Kidney capillary endothelial cell (primary cell): Measurements from ENCODE around the gene EIF3F.
"Not testable (repeated sequence)": the region's sequence is repeated elsewhere in the genome, so short reads cannot be mapped to it uniquely, and the experiment has no call there.

Source experiments
- DNase-seq: peaks from one replicate; pipeline ENCODE4 v3.0.0-alpha.2; 2018; ENCODE audit warnings: low spot score

EIF3F gene

DNA sequence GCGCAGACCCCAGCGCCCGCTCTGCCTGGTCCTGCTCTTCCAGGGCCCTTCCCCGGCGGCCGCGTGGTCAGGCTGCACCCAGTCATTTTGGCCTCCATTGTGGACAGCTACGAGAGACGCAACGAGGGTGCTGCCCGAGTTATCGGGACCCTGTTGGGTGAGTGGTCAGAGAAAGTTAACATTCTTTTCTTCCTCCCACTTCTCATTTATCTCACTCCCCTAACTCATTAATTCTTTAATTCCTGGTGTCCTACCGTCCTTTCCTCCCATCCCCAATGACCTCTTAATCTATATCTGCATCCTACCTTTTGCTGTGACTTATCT is 385 bp downstream of the EIF3F start:
- not testable (repeated sequence) for DNase-seq

DNA sequence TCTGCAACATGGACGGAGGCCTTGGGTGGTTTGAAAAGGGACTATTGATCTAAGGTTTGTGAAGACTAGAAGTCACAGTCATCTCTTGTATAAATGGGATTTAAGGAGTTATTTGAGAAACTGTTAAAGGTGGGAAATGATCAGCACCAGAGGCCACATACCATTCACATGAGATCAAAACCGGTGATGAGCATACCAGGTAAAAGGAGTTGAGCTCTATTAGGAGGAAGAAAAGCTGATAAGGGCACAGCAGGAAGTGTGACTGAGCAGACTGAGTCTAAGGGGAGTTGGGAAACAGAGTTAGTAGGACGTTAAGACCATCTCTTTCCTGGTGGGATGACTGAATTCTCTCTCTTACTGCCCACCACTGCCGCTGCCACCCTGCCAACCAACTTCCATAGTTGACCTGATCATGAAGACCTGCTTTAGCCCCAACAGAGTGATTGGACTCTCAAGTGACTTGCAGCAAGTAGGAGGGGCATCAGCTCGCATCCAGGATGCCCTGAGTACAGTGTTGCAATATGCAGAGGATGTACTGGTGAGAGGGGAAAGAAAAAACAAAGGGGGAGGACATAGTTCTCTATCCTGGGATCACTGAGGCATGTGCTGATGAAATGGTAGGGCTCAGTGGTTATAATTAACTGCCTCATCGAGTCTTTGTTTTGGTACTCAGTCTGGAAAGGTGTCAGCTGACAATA is 7.6 kb downstream of the EIF3F start:
- no peak for DNase-seq

DNA sequence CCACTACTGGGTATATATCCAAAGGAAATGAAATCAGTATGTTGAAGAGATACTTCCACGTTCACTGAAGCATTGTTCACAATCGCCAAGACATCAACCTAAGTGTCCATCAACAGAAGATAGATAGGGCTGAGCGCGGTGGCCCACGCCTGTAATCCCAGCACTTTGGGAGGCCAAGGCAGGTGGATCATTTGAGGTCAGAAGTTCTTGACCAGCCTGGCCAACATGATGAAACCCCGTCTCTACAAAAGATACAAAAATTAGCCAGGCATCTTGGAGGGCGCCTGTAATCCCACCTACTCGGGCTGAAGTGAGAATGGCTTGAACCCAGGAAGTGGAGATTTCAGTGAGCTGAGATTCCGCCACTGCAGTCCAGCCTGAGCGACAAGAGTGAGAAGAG is 12.7 kb downstream of the EIF3F start:
- no peak for DNase-seq

DNA sequence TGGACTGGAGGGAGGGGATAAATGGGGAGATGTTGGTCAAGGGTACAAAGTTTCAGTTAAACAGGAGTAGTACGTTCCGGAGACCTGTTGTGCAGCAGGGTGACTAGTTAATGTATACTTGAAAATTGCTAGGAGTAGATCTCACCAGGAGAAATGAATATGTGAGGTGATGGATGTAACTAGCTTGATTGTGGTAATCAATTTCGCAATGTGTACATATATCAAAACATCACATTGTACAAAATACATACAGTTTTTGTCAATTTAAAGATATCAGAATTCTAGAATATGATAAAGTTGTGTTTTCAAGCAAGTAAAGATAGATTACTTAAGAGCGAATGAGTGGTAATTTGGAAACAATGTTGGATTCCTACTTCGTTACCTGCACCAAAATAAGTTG is 13.3 kb downstream of the EIF3F start:
- DNase-seq = no peak

DNA sequence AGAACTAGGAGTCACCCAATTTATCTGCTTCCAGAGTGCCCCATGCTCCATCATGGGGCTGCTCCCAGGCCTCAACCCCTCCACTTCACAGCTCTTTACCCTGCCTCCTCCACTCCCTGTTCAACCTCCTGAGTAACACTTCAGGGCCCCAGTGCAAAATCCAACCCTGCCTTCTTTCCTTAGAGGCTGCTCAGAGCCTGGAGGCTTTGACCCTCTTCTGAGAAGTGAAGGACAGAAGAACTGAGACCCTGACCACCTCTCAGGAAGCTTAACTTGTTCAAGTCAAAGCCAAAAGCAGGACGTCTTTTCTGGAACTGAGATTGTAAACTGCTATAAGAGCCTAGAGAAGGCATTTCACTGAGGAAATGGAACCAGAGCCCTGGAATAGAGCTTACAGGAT is 15.5 kb downstream of the EIF3F start:
- DNase-seq = no peak

DNA sequence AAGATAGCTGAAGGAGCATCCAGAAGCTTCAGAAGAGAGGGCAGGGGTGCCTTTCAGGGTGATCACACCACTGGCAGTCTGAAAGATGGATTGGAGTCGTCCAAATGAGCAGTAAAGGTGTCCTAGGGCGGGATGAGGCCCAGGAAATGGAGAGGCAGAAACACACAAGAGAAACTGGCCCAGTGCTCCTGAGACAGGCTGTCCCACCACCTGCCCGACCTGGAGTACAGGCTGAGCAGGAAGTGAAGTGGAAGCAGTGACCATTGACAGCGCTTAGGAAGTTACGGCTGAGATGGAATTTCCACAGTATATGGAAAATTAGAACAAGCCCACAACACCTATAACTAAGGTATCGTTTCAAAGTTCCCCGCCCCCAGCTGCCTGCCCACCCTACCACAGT is 16.1 kb downstream of the EIF3F start:
- no peak for DNase-seq

DNA sequence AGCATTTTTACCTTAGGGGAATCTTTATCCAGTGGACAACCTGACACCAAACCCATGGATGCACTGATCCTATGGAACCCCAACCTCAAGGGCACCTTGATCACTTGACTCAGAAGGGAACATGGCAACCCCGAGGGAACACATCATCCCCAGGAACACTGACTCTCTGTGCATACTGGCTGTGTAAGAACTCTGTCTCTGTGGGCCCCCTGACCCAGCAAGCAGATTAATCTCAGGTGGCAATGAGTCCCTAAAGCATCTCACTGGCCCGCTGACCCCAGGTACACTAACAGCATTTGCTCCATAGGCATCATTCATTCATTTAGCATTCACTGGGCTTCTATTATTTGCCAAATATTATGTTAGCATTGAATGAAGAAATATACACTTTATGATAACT is 16.9 kb downstream of the EIF3F start:
- no peak for DNase-seq

DNA sequence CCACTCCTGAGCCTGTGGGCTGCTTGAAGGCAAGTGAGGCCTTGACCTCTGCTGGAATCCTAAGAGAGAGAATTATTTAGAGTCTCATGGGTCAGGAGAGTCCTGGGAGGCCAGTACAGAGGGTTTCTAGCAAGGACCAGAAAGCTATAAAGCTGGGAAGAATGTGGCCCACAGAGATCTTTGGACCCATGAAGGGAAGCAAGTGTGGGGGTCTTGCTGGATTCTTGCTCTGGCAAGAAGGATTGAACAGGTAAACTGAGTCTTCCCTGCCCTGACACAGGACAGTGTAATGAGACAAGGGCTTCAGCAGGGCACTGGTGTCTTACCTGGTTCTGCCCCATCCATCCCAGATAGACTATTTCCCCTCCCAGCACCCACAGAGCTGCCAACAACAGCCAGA is 18.4 kb downstream of the EIF3F start:
- DNase-seq = no peak

DNA sequence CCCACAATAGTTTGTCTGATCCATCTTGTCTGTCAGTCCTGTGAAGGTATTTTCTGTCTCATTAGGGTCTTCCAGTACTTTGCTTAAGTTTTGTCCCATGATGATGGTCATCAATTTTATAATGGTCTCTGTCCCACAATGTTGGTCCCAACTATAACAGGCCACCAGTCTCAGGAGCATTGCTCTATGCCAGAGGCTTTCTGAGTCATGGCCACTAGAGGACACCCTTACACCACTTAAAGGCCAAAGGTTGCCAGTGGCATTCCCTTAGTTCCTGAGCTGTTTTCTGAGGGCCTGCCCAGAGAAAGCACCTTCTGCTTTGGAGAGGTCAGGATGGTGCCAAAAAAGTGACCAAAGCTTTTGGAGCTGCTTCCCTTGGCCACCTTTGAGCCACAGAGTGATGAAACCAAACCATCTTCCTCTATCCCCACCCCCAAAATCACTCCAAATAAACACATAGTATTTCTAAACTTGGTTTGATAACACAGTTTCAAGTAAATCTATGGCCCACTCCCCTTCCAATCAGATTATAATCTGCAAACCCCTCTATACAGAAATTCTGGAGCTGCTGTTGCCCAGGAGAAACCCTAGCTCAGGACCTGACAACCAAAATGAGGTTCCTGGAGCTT is 19.3 kb downstream of the EIF3F start:
- DNase-seq = peak; percentile 63

DNA sequence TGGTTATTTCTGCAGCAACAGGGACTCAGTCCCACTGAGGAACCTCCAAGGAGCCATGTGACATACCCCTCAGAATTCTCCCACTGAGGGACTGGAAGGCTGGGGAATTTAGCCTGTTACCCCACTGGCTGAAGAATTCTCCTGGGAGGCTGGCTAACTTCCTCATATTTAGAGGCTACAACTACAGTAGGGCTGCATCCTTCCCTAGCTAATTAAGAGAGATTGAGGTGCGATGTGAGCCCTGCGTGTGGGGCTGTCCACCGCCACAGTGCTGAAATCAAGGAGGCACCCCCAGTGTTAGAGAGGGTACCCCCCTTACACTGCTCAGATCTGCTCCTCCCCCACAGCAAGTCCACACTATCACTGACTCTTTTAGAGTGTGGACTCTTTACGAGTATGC is 21.1 kb downstream of the EIF3F start:
- no peak for DNase-seq

DNA sequence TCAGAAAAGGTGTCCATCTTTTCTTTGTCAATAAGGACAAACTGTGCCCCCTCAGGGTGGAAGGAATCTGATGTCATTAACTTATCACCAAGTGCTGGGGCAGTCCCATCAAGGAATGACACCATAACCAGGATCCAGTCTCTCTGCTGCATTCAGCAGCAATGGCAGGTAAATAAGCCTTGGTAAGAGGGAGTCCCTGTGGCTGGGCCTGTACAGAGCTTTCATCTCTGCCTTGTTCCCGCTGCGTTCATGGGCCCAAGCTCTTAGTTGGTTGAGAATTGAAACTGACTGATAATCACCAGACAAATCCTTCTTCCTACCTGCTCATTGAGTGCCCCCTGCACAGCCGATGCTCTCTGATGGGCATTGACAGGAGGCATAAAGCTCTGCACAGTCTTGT is 22.7 kb downstream of the EIF3F start:
- no peak for DNase-seq

DNA sequence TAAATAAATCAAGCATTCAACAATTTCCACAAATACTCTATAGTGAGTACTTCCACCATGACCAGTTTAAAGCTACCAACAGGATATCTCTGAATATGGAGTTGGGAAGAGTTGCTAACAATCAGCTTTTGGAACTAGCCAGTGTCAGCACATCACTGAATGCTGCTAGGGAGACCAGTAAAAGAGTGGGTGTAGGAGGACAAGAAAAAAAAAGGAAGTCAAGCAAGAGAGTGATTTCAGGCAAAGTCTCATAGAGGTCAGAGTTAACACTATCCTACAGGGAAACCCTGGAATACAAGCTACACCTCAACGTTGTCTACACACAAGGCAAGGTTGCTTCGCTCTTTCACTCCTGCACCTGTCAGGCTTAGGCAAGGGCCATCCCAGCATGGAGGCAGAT is 24.2 kb downstream of the EIF3F start:
- no peak for DNase-seq

DNA sequence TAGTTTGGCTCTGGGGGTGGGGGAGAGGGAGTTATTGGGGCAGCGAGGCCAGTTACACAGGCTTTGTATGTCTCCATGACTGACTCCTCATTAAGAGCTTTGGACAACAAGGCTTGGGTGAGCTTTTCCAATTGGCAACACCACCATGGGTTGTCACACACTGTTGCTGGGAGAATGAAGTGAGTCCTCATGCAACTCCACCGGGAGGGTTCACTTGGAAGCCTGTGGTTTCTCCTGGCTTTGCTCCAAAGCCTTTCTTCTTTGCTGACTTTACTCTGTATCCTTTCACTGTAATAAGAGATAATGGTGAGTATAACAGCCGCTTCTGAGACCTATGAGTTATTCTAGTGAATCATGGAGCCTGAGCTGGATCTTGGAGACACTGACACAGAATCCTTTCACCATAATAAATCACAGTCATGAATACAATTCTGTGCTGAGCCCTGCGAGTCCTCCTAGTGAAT is 24.9 kb downstream of the EIF3F start:
- DNase-seq = no peak

DNA sequence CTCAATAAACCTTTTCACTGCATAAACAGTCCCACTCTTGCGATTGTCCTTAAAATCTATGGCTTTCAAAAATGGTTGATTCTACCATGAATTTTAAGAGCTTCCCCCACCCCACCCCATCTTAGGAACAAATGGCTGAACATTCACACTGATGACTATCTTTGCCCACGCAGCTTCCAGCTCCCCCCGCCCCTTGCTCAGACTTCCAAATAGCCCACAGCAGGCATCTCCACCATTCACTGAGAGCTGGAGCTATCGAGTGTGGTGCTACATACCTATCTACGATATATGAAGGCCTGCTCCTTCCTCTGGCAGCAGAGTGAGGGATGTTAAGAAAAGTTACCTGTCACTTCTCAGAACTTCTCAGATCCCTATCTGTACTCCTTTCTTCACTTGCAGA is 26.7 kb downstream of the EIF3F start:
- no peak for DNase-seq

DNA sequence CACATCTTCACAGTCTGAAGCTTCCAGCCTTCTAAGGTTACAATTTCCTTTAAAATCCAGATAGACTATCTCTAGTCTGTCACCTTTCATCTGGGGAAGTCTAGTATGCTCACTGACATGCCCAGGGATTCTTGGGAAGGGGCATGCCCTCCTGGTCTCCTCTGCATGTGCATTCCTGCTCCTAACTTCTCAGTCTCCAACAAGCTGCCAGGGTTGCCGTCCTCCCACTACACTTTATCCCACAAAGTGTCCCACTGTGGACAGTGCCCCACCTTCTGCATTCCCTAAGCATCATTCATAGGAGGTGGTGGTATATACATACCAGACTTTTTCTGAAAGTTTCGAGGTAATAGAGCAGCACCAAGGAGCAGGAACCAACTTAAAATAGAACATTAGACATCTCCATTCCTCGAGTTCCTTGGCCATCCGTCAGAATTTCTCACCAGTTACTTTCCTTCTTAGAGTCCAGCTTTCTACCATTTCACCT is 28.7 kb downstream of the EIF3F start:
- DNase-seq = no peak

DNA sequence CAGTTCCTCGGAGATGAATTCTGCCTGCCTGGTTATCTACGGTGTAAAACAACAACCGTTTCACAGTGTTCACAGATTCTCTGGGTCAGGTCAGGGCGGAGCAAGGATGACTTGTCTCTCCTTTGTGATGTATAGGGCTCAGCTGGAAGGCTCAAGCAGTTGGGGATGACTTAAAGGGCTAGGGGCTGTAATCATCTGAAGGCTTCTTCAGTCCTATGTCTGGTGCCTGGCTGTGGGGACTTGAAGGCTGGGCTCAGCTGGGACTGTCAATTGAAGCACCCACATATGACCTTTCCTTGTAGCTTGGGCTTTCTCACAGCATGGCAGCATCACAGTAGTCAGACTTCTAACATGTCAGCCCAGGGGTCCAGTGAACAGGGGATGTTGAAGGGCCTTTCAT is 29.3 kb downstream of the EIF3F start:
- DNase-seq = no peak

DNA sequence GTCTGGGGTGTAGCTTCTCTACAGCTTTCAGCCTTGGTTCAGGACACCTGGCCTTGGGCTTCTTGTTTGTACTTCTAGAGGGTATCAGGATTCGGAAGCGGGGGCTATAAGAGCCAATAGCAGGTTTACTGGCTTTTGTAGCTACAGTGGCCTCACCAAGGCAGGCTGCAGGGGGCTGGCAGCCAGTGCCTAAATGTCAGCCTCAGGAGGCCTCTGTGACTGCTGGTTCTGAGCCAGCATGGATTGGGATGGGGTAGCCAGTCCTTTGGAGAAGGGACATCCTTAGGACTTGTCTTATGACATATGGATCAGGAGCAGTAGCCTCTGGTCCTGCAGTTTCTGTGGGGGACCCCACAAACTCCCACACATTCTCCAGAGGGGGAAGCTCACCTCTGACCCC is 29.9 kb downstream of the EIF3F start:
- no peak for DNase-seq

DNA sequence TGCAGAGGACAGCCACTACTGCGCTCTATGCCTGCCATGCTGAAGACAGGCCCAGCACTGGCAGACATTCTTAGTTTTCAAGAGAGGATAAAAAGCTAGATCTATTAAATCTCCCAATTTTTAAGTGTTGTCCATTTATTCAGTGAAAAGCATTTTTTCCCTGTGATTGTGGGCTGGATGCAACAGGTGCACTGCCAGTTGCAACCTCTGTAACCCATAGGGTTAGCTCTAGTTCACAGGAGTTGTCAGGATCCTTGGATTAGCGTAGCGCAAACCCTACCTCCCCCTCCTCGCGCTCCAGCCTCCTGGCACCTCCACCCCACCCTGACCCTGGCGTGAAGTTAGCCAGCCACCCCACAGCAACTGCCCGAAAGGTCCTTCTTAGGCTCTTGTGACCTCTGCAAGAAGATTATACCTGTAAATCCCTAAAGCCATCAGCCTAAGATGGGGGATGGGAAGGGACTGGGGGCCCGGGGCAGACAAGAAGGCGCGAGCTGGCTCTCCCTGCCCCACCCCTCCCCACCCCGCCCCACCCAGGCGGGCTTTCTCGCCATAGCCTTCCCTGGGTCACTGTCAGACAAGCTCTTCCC is 30.9 kb downstream of the EIF3F start:
- no peak for DNase-seq

DNA sequence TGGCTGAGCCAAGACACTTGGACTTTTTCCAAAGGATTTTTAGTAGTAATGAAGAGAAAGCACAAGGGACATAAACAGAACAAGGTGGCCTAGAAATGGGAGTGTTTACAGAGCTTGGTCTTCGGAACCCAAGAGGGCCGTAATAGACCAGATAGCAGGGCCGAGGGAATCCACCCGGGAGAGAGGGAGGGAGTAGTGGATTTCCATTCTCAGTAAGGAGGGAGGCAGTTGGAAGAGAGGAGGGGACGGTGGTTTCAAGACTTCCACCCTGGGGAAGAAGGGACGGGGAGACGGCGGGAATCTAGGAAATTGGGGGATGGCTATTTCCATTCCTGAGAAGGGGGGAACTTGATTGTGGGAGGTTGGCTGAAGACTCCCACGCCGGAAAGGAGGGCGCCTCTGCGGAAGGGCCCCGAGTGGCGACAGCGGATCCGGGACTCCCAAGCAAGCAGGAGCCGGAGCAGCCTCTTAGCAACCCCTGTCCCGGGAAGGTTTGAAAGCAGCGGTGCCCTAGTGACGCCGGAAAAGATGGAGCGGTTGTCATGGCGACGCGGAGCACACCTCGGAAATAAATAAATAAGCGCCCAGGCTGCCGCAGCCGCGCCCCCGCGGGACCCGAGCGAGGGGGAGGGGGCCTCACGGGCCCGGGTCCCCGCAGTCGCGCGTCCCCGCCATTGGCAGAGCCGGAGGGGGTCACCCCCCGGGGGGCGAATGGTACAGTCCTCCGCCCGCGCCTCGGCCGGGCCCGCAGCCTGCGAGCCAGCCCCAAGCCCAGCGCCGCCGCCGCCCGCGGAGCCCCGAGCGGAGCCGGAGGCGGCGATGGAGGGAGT is 31.6 kb downstream of the EIF3F start:
- DNase-seq = peak; percentile 37

DNA sequence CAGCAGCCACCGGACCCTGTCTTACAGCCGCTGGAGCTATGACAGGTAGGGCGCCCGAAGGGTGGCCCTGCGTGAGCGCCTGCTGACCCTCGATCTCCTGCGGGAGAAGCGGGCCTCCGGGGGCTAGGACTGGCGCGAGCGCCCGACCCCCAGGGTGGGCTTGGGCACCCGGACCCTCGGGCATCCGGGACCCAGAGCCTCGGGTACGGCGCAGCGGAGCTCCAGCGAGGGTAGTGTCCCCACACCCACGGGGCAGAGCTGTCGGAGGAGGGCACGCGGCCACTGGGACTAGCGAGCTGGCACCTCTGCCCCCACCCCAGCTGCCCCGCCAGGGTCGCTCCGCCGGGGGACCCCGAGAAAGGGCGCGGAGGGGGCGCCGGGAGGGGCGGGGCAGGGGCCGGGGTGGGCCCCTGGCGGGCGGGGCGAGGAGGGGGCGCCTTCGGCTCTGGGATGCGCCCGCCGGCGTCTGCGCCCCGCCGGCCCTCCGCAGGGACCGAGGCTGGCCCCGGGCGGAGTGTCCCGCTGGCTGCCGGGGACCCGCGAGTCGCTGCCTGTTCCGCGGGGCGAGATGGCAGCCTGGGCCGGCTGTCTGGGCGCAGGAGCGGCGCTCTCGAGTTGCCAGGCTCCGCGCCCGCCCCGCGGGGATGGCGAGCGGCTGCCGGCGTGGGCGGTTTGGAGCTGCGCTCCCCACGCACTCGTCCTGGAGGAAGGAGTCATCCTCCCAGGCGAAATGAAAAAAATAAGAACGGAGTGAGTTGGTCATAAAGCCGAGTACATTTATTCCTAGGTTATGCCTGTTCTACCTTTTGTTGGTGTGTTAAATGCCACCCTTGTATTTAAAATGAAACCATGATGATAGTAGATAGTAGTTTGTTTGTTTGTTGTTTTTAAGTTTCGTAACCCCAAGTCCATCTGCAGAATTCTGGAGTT is 32.4 kb downstream of the EIF3F start:
- peak; percentile 13 for DNase-seq

DNA sequence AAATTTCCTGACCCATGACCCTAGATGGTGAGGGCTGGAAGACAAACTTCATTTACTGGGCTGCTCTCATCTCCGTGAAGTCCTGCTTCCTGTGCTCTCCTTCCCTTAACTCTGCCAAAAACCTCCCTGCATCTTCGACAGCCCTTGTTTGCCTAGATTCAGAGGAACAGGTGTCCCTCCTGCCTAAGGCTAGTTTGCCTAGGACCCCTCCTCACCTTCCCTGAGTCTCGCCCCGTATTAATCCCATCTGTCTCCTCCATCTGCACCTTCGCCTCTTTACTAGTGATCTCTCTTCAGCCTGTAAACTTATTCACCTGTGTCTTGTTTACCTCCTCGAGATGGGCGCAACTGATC is 33.1 kb downstream of the EIF3F start:
- no peak for DNase-seq

DNA sequence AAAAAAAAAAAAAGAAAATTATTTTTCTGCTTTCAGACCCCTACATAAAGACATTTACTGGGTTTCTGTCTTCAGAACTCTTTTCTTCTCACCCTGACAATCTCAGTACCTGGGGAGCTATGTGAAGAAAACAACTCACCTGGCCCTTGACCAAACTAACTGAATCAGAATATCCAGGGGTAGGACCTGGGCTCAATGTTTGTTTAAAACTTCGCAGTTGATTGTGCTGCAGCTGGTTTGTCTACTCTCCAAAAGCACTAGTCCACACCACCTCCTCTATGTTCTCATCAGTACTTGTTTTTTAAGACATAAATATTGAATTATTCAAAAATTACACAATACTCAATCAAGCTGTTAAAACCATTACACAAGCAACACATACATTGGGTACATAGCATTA is 34.8 kb downstream of the EIF3F start:
- DNase-seq = no peak
